GM12801 (cell line): ENCODE results near the gene RBM34.

Experiments used
- CTCF ChIP-seq: IDR thresholded peaks from one replicate; pipeline ENCODE4 v1.5.1; 2011; ENCODE audit warnings: control low read depth; ENCODE audit not compliant: insufficient read length; ENCODE audit errors: extremely low read depth

Gene RBM34

GRCh38 chr1:235108185-235108593, 52.9 kb downstream of the RBM34 start:
- no peak for TF ChIP-seq CTCF

- no peak for TF ChIP-seq CTCF
Observed at GRCh38 chr1:235107368-235108184, 53.5 kb downstream of the RBM34 start.

GRCh38 chr1:235106457-235106856, 54.6 kb downstream of the RBM34 start:
- no peak for TF ChIP-seq CTCF

- TF ChIP-seq CTCF: no peak
Observed at GRCh38 chr1:235105051-235106043, 55.7 kb downstream of the RBM34 start.

- TF ChIP-seq CTCF: no peak
Observed at GRCh38 chr1:235102993-235103411, 58.0 kb downstream of the RBM34 start.

GRCh38 chr1:235102259-235102582, 58.8 kb downstream of the RBM34 start:
- no peak for TF ChIP-seq CTCF

- TF ChIP-seq CTCF: no peak
Observed at GRCh38 chr1:235101558-235102258, 59.3 kb downstream of the RBM34 start.
